Stimulated activated naive CD4-positive, alpha-beta T cell (primary cell): ENCODE data around the gene SCAMP5.

ENCODE experiments used
- DNase-seq, 6 experiments: peaks; one replicate each; lab custom pipeline; 2025; lab: John Stamatoyannopoulos, UW

The SCAMP5 gene

DNA sequence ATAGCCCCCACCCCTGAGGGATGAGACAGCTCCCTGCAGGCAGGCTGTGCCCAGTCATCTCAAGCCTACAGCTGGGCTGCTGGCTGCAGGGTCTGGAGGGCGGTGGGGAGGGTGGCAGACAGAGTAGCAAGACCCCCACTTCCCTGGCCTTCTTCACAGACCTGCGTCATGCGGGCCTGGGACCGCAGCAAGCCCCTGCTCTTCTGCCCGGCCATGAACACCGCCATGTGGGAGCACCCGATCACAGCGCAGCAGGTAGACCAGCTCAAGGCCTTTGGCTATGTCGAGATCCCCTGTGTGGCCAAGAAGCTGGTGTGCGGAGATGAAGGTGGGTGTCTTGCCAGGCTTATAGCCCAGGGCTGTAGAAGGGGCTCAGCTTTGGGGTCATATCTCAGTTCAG, 53.0 kb downstream of the SCAMP5 start:
- no peak for DNase-seq

DNA sequence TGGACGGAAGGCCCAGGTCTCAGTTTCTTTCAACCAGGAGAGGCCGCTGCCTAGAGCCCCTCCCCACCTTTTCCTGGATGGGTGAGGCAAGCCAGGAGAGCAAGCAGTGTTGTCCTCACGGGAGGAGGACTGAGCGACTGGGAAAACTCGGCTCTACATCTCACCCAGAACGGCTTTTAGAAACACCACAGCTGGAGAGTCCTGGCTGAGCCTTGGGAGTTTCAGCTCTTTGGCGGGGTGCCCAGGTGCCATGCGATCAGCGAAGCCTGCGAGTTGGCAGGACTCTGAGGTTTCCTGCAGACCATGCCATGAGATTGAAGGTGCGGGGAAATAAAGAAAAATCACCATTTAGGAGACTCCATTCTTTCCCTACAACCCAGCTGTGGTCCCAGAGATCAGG, 54.0 kb downstream of the SCAMP5 start:
- no peak for DNase-seq

DNA sequence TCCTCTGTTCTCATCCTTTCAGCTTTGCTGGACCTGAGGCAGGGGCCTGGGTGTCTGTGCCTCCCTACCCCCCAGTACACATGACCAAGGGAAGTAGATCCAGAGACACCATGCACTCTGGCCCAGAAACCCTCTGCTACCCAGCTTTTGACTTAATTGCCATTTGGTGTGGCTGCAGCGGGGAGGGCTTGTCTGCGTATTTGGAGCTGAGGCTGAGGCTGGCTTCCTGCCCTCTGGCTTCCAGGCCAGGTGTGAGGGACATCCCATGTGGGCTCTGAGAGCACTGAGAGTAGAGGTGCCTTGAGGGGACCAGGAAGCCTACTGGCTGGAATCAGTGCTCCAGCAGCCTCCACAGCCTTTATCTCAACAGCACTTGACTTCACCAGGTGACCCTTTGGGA, 54.9 kb downstream of the SCAMP5 start:
- DNase-seq = no peak

DNA sequence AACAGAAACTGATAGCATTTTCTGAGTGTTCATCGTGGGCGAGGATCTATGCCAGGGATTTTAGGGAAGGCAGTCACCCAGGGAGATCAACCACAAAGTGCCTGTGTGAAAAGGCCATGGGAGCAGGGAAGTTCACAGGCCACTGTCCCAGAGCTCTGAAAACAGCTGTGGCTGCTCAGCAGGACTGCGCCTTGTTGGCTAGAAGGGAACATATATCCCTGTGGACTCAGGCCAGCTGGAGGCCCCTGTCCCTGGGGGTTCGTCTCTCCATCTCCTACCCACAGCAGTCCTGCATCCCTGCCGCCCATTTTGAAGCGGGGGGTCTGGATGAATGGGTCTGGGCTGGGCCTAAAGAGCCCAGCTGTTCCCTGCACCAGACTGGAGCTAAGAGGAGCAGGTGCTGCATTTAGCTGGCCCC, 55.8 kb downstream of the SCAMP5 start:
- no peak for DNase-seq

DNA sequence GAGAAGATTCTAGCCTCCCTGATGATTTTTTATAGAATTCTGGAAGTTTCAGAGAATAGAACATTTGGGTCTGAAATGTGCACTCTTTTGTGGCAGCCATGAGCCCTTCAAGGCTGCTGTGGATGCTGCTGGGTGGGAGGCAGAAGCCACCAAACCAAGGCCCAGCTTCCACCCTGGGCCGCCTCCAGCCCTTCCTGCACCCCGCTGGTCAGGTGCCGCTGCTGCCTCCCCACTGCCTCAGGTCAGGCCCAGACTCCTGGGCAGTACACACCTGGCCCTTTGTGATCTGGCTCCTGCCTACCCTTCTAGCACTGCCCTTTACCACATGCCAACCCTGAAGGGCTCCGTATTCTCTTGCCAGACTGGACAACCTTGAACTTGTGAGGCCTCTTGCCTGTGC, 56.3 kb downstream of the SCAMP5 start:
- no peak for DNase-seq

DNA sequence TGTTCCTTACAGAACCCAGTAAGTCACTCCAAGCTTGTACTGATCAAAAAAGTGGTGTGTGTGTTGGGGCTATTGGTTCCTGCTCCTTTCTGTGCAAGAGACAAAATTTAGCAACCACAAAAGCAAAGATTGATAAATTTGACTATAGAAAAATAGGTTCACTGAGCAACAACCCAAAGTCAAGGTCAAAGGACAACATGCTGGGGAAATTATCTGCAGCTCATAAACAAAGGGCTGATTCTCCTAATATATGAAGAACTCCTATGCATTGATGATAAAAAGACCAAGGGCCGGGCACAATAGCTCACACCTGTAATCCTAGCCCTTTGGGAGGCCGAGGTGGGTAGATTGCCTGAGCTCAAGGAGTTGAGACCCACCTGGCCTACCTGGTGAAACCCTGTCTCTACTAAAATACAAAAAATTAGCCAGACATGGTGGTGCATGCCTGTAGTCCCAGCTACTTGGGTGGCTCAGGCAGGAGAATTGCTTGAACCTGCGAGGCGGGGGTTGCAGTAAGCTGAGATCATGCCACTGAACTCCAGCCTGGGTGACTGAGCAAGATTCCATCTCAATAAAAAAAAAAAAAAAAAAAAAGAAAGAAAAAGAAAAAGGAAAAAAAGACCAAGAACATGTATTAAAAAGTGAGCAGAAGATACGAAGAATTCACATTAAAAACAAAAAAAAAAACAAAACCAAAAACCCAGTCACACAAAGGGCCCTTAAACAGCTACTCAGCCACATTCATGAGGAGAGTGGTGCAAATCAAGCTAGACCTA, 57.8 kb downstream of the SCAMP5 start:
- no peak for DNase-seq

DNA sequence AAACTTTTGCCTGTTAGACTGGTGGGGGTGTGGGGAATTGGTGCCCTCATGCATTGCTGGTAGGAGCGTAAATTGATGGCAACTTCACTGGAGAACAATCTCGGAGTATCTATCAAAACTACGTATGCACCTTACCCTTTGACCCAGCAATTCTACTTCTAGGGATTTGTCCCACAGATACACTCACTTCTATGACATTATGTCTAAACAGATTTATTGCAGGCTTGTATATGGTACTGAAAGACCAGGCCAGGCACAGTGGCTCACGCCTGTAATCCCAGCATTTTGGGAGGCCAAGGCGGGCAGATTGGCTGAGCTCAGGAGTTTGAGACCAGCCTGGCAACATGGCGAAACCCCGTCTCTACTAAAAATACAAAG, 58.4 kb downstream of the SCAMP5 start:
- DNase-seq = no peak

DNA sequence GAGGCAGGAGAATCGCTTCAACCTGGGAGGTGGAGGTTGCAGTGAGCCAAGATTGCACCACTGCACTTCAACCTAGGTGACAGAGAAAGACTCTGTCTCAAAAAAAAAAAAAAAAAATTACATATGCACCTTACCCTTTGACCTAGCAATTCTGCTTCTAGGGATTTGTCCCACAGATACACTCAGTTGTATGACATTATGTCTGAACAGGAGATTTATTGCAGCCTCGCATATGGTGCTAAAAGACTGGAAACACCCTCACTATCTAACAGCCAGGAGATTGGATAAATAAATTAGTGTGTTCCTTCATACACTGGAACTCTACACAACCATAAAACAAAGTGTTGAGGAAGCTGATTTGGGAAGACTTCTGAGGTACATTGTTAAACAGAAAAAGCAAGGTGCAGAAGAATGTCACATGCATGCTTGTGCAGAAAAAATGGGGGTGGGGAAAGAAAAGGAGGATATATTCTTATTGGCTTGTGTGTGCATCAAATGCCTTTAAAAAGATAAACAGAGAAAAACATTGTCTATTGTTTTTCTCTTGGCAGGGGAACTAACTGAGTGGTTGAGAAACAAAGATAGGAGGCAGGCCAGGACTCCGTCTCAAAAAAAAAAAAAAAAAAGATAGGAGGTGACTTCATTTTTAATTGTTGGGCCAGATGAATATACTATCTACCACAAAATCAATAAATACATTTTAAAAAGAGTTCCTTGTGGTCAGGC, 59.0 kb downstream of the SCAMP5 start:
- no peak for DNase-seq

DNA sequence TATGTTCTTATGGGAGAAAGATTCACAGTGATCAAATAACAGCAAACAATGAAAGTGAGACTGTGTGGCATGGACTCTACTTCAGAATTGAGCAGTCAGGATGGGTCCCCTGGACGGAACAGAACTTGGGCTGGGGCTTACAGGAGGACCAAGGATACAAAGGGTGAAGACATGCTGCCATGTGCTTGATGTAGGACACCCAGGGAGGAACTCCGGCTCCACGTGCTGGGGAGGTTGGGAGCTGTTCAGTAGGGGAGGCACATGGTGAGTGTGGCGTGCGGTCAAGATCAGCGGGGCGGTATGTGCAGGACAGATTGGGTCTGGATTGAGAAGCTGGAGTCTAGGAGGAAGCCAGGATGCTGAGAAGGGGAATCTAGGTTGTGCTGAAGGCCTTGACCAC, 60.7 kb downstream of the SCAMP5 start:
- no peak for DNase-seq

DNA sequence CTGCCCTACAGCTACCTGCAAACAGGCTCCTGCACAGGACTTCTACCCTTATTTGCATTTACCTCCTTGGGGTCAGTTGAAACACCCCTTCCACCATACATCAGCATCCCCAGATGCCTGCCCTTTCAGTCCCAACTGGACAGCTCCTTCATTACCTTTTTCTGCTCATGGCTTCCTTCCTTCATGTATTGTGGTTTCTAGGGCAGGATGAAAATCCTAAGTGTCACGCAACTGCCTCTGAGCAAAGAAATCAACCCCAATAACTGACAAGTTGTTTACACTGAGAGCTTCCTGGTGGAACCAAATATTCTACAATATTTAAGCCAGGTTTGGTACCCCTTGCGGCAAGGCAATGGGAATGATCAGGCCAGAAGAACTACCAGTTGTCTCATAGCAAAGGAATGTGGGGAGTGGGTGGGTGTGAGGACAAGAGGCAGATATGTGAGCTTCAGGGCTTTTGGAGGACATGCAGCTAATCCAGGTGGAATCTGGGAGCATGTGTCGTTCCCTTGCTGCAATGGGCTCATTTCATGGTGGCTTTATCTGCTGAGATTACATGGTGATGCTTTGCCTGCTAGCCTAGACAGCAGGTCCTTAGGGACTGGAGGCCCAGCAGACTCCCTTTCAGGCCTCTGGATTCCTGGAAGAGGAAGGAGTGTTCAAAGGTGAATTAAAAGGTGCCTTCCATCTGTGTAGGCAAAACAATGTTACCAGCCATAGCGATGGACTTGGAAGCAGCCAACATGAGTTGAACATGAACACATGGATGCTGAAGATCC, 63.0 kb downstream of the SCAMP5 start:
- no peak for DNase-seq

DNA sequence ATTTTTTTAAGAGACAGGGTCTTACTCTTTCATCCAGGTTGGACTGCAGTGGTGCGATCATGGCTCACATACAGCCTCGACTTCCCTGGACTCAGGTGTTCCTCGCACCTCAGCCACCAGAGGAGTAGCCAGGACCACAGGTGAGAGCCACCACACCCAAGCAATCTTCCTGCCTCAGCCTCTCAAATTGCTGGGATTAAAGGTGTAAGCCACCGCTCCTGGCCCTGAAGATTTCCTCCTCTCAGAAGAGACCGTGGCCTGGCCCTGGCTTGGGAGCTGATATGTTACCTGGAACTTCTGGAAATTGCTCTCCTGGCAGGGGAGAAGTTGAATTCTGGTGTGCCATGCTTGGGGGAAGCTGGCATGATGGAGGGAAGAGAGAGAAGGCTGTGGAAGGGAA, 64.2 kb downstream of the SCAMP5 start:
- DNase-seq = no peak

DNA sequence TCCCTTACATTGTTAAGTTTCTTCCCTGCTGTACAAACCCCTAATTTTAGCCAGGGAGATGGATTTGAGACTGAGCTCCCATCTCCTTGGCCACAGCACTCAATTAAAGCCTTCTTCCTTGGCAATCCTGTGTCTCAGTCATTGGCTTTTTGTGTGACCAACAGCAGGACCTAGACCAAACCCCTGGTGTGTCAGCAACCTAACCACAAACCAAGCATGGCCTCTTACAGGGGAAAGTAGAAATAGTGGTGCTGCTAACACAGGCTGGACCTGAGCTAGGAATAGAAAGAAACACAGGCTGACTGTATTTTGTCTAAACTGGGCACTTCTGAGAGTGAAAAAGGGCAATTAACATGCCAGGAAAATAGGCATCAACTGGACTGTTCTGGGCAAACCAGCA, 65.9 kb downstream of the SCAMP5 start:
- DNase-seq = no peak

DNA sequence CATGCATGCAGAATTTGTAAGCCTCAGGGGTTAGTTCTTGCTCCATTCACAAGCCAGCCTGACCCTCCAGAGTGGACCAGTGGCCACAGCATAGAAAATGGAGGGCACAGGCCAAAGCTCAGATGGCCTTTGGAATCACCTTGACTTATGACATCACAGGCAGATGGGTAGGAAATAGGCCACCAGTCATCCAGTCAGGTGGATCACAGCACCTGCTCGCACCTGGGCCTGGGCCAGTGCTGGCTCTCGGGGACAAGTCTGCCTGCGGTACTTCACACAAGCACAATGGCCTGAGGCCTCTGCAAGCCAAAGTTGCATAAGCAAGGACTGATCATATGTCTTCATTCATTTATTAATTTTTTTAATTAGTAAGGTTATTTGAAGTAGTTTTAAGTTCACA, 67.3 kb downstream of the SCAMP5 start:
- no peak for DNase-seq

DNA sequence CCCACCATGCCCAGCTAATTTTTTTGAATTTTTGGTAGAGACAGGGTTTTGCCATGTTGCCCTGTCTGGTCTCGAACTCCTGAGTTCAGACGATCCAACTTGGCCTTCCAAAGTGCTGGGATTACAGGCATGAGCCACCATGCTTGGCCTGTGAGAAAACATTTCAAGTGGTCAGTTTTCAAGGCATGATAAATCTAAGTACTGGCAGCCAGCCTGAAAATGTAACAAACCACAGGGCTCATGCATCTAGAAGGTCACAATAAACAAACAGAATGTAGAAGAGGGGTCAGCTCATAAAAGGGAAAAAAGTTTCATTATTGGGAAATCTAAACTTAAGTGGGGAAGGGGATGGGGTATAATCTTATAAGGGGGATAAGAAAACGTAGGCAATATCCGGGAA, 68.0 kb downstream of the SCAMP5 start:
- DNase-seq = no peak

DNA sequence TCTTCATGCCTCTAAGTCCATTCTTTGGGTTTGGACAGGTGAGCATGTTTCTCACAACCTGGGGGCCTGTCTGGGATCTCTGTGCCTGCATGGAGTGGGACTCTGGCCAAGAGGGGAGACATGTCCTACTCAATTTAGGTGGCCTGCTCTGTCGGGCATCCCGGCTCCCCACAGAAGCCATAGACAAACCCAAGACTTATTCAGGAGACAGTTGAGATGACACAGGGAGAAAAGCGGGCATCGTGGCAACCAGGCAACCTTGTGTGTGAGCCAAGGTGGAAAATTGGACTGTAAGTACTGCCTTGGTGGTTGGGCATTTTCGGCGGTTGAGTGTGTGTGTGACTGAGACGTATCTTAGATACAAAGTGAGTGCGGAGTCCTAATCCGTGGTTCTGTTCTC, 68.5 kb downstream of the SCAMP5 start:
- DNase-seq = no peak

DNA sequence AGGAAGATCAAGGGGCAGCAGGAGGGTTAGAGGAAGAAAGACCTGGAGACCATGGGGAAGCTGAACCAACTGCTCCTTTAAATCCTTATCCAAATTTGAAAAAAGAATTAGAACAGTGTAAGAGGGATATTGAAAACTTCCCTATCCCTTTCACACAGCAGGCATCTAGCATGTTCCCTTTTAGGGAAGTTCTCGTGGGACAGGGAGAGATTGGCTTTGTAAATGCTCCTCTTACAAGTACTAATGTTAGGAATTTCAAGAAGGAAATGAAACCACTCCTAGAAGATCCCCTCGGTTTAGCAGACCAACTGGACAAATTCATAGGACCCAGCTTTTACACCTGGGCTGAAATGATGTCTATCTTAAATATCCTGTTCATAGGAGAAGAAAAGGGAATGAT, 69.5 kb downstream of the SCAMP5 start:
- no peak for DNase-seq

DNA sequence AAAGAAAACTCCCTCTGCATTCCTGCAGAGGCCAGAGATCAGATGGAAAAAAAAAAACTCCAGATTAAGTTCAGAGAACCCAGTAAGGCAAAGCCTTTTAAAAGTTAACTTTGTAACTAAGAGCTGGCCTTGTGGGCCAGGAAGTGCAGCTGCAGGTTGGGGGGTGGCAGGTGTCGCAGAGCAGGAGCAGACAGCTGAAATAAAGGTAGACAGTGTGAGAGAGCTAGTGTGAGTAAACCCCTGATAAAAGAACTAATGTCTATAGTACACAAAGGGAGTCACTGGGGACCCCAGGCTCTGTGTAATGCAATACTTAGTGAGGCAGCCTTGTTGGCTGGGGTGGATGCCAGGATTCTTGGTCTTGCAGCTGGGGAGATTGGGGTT, 70.1 kb downstream of the SCAMP5 start:
- no peak for DNase-seq

DNA sequence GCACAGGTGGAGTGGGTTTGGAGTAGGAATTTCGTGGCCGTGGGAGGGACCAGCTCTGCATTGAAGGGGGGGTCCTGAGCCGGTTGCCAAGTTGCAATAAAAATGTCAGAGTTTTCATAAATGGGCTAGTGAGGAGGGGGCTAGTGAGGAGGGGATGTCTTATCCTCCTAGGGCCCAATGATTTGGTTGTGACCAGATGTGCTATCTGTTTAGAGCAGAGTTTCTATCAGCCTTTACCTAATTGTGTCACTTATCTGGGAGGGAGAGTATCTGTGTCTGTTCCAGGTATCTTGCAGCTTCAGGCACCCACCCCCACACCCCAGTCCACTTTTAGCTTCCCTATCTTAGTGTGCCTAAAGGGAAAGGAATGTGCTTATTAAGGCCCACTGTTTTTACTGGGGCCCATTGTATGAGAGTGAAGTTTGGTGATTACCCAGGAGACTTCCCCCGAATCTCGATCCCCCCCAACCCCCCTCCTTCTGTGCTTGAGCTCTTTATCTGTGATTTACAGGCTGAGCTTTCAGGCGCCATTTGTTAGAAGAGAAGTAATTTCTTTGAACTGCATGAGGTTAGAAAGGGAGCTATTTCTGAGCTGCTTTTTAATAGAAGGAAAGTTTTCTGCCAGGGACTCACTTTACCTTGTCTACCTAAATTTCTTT, 70.6 kb downstream of the SCAMP5 start:
- no peak for DNase-seq

DNA sequence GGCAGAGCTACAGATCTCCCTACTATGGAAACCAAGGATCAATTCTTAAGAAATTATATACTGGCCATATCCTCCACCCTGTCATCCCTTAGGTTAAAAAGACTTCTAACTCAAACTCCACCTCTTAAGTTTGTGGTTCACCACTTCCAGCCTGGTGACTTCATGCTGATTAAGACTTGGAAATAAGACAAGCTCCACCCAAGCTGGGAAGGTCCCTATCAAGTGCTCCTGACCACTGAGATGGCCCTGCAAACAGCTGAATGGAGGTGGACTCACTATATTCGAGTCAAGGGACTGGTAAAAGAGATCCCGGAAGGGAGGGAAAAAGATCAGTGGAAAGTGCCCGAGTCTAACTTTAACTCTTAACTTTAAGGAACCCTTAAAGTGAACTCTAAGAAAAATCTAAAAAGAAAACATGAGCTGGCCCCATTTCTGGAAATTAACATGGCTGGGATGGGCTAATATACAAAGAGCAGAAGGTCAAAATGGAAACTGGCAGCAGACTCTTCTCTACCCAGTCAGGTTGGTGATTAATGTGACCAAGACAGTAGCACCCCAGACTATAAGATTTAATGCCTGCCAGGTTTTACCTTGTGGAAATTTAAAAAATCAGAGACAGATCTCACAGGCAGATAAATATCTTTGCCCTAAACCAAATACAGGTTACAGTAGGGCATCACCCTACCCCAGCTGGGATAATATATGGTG, 71.9 kb downstream of the SCAMP5 start:
- DNase-seq = no peak

DNA sequence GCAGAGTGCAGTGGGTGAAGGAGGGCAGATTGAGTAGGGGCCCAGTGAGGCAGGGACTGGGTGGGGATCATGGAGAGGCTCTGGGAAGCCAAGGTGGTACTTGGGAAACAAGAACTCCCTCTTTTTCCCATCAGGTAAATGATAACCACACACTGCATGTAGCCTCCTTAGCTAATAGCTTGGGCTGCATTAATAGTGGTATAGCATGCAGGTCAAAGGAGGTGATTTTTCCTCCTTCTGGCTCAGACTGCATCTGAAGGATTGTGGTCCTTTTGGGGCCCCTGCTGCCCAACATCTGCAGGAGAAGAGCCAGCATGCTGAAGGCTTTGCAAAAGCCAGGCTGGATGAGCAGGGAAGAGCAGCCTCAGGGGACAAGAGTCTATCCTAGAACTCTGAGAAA, 73.4 kb downstream of the SCAMP5 start:
- no peak for DNase-seq

DNA sequence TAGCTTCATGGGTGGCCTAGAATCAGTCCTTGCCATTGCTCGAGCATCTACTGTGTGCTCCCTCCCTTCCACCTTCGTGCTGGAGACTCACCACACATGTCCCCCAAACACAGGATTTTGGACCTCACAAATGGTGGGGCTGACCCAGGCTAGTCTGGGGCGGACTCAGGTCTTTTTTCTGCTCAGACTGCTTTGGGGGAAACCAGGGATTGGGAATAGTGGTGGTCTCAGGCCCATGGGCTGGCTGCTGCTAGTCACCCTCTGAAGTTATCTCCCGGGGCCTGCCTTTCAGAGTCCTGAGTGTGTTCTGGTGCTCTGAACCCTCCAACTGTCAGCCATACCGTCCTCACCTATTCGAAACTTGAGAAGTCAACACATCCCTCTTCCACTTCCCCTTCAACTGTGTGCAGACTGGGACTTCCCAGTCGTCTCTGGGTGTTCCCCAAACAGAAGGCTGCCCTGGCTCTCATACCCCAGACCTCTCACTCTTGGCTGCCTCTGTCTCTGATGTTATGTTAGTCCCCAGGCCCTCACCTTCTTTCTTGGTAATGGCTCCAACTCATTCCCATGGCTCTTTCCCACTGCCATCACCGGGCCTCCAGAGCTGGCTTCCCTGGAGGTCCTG, 74.0 kb downstream of the SCAMP5 start:
- no peak for DNase-seq
